GM19328 (cell line): Measurements from ENCODE around the gene NSUN4.
"Not testable (repeated sequence)": the region's sequence is repeated elsewhere in the genome, so short reads cannot be mapped to it uniquely, and the experiment has no call there.

Experiments
- ATAC-seq: cut with Tn5 transposase; IDR thresholded peaks from one replicate; pipeline ENCODE4 v1.9.1; 2021; ENCODE audit warnings: mild to moderate bottlenecking, moderate library complexity; ENCODE audit not compliant: unreplicated experiment

The NSUN4 gene

GRCh38 chr1:46340404-46341221 lies at the start of gene NSUN4:
TSS of gene NSUN4 (plus strand) at chr1:46340807. CDS start at chr1:46340827, 20 bp downstream.
- ATAC-seq: peak; percentile 77

GRCh38 chr1:46295306-46295705 lies 45.3 kb upstream of the NSUN4 start:
- no peak for ATAC-seq

GRCh38 chr1:46298387-46298786 lies 42.2 kb upstream of the NSUN4 start:
- no peak for ATAC-seq

- ATAC-seq: no peak
Observed at GRCh38 chr1:46300673-46301405, 39.8 kb upstream of the NSUN4 start.

- no peak for ATAC-seq
Observed at GRCh38 chr1:46301406-46301807, 39.2 kb upstream of the NSUN4 start.

- no peak for ATAC-seq
Observed at GRCh38 chr1:46301808-46302640, 38.6 kb upstream of the NSUN4 start.

- peak; percentile 2 for ATAC-seq
Observed at GRCh38 chr1:46302641-46303037, 38.0 kb upstream of the NSUN4 start.

- ATAC-seq: peak; percentile 81
Observed at GRCh38 chr1:46303038-46303871, 37.4 kb upstream of the NSUN4 start, which contains the start of the genes LRRC41 and UQCRH. TSS of gene LRRC41 (minus strand) at chr1:46303616. CDS start at chr1:46303322, 294 bp downstream. TSS of gene UQCRH (plus strand) at chr1:46303698. CDS start at chr1:46303767, 69 bp downstream.

- ATAC-seq: no peak
Observed at GRCh38 chr1:46303872-46304326, 36.7 kb upstream of the NSUN4 start.

GRCh38 chr1:46306159-46306530 lies 34.5 kb upstream of the NSUN4 start:
- ATAC-seq: no peak

- ATAC-seq: no peak
Observed at GRCh38 chr1:46309401-46310159, 31.0 kb upstream of the NSUN4 start.

- no peak for ATAC-seq
Observed at GRCh38 chr1:46310321-46310720, 30.3 kb upstream of the NSUN4 start.

GRCh38 chr1:46315669-46316403 lies 24.8 kb upstream of the NSUN4 start:
- no peak for ATAC-seq

GRCh38 chr1:46317323-46317722 lies 23.3 kb upstream of the NSUN4 start:
- no peak for ATAC-seq

- not testable (repeated sequence) for ATAC-seq
Observed at GRCh38 chr1:46319301-46319700, 21.3 kb upstream of the NSUN4 start.

- ATAC-seq: not testable (repeated sequence)
Observed at GRCh38 chr1:46319960-46320914, 20.4 kb upstream of the NSUN4 start.

- not testable (repeated sequence) for ATAC-seq
Observed at GRCh38 chr1:46322191-46322590, 18.4 kb upstream of the NSUN4 start.
